ENCODE data around the gene GALK1. TPM values are rescaled to one million over a fixed set of nuclear protein-coding genes. Genes with fewer than 3 reads are reported as not detected.
A peak's percentile ranks its signal among the peaks of the same experiment; 100 is the strongest.

The GALK1 gene
- total and polyA plus RNA-seq, 2 of the 13 experiments (the other 11 are each of a cell fraction or from before 2014, with no cell fraction given), result 59.9 to 93.6 TPM

- TF ChIP-seq CSRNP2 (CRISPR knock-in tag; conservative IDR thresholded peaks at IDR 0.05; ENCODE audit: low read depth), result no peak
- TF ChIP-seq GATA4 (IDR thresholded peaks at IDR 0.05; ENCODE audit: borderline replicate concordance, low read depth), result peak; percentile 34; the same call in 1 of the 2 replicates
- no peak for TF ChIP-seq HNRNPUL1 (IDR thresholded peaks at IDR 0.05; ENCODE audit: low read depth, low read length)
- peak; percentile 20; the same call in 1 of the 2 replicates for TF ChIP-seq THRA (CRISPR knock-in tag; IDR thresholded peaks at IDR 0.05; ENCODE audit: borderline replicate concordance)
- TF ChIP-seq ZNF609 (CRISPR knock-in tag; IDR thresholded peaks at IDR 0.05; ENCODE audit: borderline replicate concordance), result peak; percentile 53
- peak; percentile 85 for TF ChIP-seq POLR2AphosphoS5 (IDR thresholded peaks at IDR 0.05; ENCODE audit: low read depth, low read length)
- TF ChIP-seq ZHX2 (IDR thresholded peaks at IDR 0.05; ENCODE audit: low read depth), result peak; percentile 68; the same call in 1 of the 2 replicates
- TF ChIP-seq ZHX2 (CRISPR knock-in tag; IDR thresholded peaks at IDR 0.05; ENCODE audit: borderline replicate concordance), result no peak
- peak; percentile 85 for TF ChIP-seq TARDBP (CRISPR knock-in tag; IDR thresholded peaks at IDR 0.05)
- TF ChIP-seq MXD4 (CRISPR knock-in tag; IDR thresholded peaks at IDR 0.05), result peak; percentile 74; the same call in 1 of the 2 replicates
- peak; percentile 28; the same call in 1 of the 2 replicates for TF ChIP-seq ETV5 (CRISPR knock-in tag; IDR thresholded peaks at IDR 0.05; ENCODE audit: borderline replicate concordance)
- TF ChIP-seq NR2F6 (IDR thresholded peaks at IDR 0.05), result no peak
- peak; percentile 45; the same call in 1 of the 2 replicates for TF ChIP-seq NR2F6 (CRISPR knock-in tag; IDR thresholded peaks at IDR 0.05)
- peak; percentile 77; the same call in 1 of the 2 replicates for TF ChIP-seq KAT8 (CRISPR knock-in tag; IDR thresholded peaks at IDR 0.05)
- TF ChIP-seq MXI1 (IDR thresholded peaks at IDR 0.05; ENCODE audit: borderline replicate concordance, low read depth, low read length), result peak; percentile 49; the same call in 1 of the 3 replicates
Measured at GRCh38 chr17:75784473-75785015, 19.6 kb upstream of the GALK1 start, which contains the start of gene UNK (continued).

Data from HepG2 (cell line).